OCI-LY1 (cell line): Measurements from ENCODE around the gene NR6A1.

Source experiments
- H2AFZ ChIP-seq: fragments of 200-600 bp; sonication (generic), shearing (Covaris generic); 2 replicates; pipeline ENCODE4 v1.6.0; 2014; ENCODE audit warnings: antibody characterized with exemption, mild to moderate bottlenecking, low read length
- H3F3A ChIP-seq: fragments of 200-600 bp; sonication (generic), shearing (Covaris generic); 2 replicates; pipeline ENCODE4 v1.6.0; 2014; ENCODE audit warnings: mild to moderate bottlenecking, antibody characterized with exemption, low read length, moderate library complexity; ENCODE audit not compliant: insufficient read depth
- H3K27ac ChIP-seq: fragments of 200-600 bp; sonication (generic); 2 replicates; pipeline ENCODE4 v1.5.1; 2014; ENCODE audit warnings: low read length, mixed run types, mild to moderate bottlenecking, low read depth; ENCODE audit not compliant: poor library complexity, severe bottlenecking
- H3K27me3 ChIP-seq: fragments of 200-600 bp; sonication (generic); 2 replicates; pipeline ENCODE4 v1.6.0; 2014; ENCODE audit warnings: antibody characterized with exemption, mild to moderate bottlenecking, low read length, moderate library complexity; ENCODE audit not compliant: insufficient read depth
- H3K36me3 ChIP-seq: fragments of 200-600 bp; sonication (generic); 2 replicates; pipeline ENCODE4 v1.6.1; 2014; ENCODE audit warnings: mild to moderate bottlenecking, antibody characterized with exemption, low read length, moderate library complexity, mixed read lengths; ENCODE audit not compliant: insufficient read depth
- H3K4me1 ChIP-seq: fragments of 200-600 bp; sonication (generic); 2 replicates; pipeline ENCODE4 v1.5.1; 2014; ENCODE audit warnings: mild to moderate bottlenecking, low read length, moderate library complexity; ENCODE audit not compliant: insufficient read depth, severe bottlenecking
- H3K4me2 ChIP-seq: fragments of 200-600 bp; sonication (generic), shearing (Covaris generic); 2 replicates; pipeline ENCODE4 v1.6.1; 2014; ENCODE audit warnings: low read length
- H3K4me3 ChIP-seq: fragments of 200-600 bp; sonication (generic); 2 replicates; pipeline ENCODE4 v1.5.1; 2014; ENCODE audit warnings: low read length, low read depth, mild to moderate bottlenecking, mixed read lengths; ENCODE audit not compliant: poor library complexity, severe bottlenecking
- H3K79me2 ChIP-seq: fragments of 200-600 bp; shearing (Covaris generic); 2 replicates; pipeline ENCODE4 v1.6.1; 2016; ENCODE audit warnings: mixed run types, low read length, mixed read lengths; ENCODE audit not compliant: insufficient read depth
- H3K9ac ChIP-seq: fragments of 200-600 bp; sonication (generic), shearing (Covaris generic); 2 replicates; pipeline ENCODE4 v1.6.1; 2014; ENCODE audit warnings: mild to moderate bottlenecking, low read length, mixed read lengths
- H3K9me2 ChIP-seq: fragments of 200-600 bp; sonication (generic), shearing (Covaris generic); 2 replicates; pipeline ENCODE4 v1.6.1; 2014; ENCODE audit warnings: low read depth, mild to moderate bottlenecking, low read length, mixed read lengths
- H3K9me3 ChIP-seq: fragments of 200-600 bp; shearing (Covaris generic); 2 replicates; pipeline ENCODE4 v1.6.1; 2014; ENCODE audit warnings: low read length, mixed read lengths
- H4K20me1 ChIP-seq: fragments of 200-600 bp; sonication (generic), shearing (Covaris generic); 2 replicates; pipeline ENCODE4 v1.6.0; 2016; ENCODE audit warnings: mild to moderate bottlenecking, low read length; ENCODE audit not compliant: insufficient read depth
- EZH2 ChIP-seq: fragments of 200-600 bp; sonication (generic), shearing (Covaris generic); IDR thresholded peaks from 2 replicates; pipeline ENCODE4 v1.8.0; 2017; ENCODE audit warnings: borderline replicate concordance, mixed run types, mild to moderate bottlenecking, antibody characterized with exemption, low read length, moderate library complexity, mixed read lengths
- TF ChIP-seq, protein P1 (sequence below): fragments of 200-600 bp; sonication (generic), shearing (Covaris generic); IDR thresholded peaks from 2 replicates; pipeline ENCODE4 v1.5.1; 2017; ENCODE audit warnings: mild to moderate bottlenecking, antibody characterized with exemption, low read length, moderate library complexity, mixed read lengths

The NR6A1 gene

DNA sequence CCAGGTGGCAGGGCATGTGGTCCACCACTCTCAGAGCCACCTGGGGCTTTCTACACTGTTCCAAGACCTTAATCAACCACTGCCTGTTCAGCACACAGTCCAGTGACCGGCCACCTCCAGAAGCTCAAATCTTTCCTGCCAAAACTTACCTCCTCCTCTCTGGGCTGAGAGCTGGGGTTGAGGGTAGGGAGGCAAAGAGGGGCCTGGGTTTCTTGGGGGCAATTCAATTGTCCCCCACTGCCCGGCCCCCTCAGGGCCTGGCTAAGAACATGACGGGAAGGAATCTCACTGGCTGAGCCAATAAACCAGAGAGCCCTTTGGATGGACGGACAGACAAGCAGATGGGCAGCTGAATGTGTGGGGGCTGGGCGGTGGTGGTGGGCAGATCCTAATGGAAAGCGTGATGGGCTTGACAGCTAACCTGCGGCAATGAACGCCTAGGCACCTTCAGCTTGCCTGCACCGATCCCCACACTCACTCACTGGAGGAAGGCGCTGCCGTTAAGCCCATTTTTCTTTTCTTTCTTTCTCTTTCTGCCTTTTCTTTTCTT, 269.3 kb downstream of the NR6A1 start:
- no peaks in the 10 kb centered on the region; the same call in 1 of the 2 replicates for H3K27me3 ChIP-seq
- H3K9me3 ChIP-seq, result no peaks in the 10 kb centered on the region
- no peaks in the 10 kb centered on the region for H3K4me1 ChIP-seq
- no peak overlapping the region for H3K27ac ChIP-seq
- no peak overlapping the region for H3K4me2 ChIP-seq
- no peak overlapping the region for H2AFZ ChIP-seq
- H3K4me3 ChIP-seq, result no peak overlapping the region
- H4K20me1 ChIP-seq, result no peaks in the 10 kb centered on the region
- H3K9me2 ChIP-seq, result no peaks in the 10 kb centered on the region
- no peaks in the 10 kb centered on the region for H3K36me3 ChIP-seq
- no peaks in the 10 kb centered on the region for H3F3A ChIP-seq
- H3K79me2 ChIP-seq, result no peaks in the 10 kb centered on the region
- no peak overlapping the region for H3K9ac ChIP-seq
- TF ChIP-seq, protein P1, sequence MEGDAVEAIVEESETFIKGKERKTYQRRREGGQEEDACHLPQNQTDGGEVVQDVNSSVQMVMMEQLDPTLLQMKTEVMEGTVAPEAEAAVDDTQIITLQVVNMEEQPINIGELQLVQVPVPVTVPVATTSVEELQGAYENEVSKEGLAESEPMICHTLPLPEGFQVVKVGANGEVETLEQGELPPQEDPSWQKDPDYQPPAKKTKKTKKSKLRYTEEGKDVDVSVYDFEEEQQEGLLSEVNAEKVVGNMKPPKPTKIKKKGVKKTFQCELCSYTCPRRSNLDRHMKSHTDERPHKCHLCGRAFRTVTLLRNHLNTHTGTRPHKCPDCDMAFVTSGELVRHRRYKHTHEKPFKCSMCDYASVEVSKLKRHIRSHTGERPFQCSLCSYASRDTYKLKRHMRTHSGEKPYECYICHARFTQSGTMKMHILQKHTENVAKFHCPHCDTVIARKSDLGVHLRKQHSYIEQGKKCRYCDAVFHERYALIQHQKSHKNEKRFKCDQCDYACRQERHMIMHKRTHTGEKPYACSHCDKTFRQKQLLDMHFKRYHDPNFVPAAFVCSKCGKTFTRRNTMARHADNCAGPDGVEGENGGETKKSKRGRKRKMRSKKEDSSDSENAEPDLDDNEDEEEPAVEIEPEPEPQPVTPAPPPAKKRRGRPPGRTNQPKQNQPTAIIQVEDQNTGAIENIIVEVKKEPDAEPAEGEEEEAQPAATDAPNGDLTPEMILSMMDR, result no peak
- TF ChIP-seq EZH2, result no peak

DNA sequence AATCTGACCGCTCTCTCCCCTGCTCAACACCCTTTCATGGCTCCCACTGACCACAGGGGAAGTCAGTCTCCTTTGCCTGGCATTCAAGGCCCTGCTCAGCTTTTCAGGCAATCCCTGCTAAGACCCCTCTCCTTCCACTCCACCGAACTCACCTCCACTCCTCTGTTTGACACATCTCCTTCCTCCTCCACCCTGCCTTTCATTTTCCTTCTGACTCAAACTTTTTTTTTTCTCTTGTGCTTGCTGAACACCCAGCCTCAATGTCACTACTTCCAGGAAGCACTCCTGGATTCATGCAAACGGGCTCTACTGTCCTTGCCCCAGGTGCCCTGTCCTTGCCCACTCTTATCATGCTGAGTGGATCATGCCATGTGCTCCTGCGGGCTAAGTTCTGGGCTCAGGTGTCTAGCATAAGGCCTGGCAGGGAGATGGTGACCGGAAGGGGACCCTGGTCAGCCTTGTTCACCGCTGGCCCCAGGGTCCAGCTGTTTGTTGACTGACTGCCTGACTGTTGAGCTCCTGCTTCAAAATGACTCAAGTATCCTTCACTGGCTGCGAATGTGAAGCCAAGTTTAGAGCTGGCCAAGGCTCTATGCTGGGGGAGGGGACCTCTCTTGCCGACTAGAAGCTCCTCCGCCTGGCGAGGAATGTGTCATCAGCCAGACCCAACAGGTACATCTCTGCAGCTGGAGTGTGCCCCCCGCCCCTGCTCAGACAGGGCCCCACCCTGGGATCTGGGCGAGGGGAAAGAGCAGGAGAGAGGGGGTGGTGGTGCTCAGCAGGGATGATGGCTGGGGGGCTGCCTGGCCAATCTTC, 270.1 kb downstream of the NR6A1 start:
- Histone ChIP-seq H3K9me3 (no peaks in the 10 kb centered on the region), H3K9ac (no peak overlapping the region), H3K27me3 (no peaks in the 10 kb centered on the region; the same call in 1 of the 2 replicates), H3K4me1 (no peaks in the 10 kb centered on the region), H3F3A (no peaks in the 10 kb centered on the region), H4K20me1 (no peaks in the 10 kb centered on the region), H3K4me2 (no peak overlapping the region), H3K4me3 (no peak overlapping the region), H3K36me3 (no peaks in the 10 kb centered on the region), H3K79me2 (no peaks in the 10 kb centered on the region), H3K27ac (no peak overlapping the region), H3K9me2 (no peaks in the 10 kb centered on the region), H2AFZ (no peak overlapping the region)
- no peak for TF ChIP-seq EZH2
- TF ChIP-seq, protein P1, result no peak

DNA sequence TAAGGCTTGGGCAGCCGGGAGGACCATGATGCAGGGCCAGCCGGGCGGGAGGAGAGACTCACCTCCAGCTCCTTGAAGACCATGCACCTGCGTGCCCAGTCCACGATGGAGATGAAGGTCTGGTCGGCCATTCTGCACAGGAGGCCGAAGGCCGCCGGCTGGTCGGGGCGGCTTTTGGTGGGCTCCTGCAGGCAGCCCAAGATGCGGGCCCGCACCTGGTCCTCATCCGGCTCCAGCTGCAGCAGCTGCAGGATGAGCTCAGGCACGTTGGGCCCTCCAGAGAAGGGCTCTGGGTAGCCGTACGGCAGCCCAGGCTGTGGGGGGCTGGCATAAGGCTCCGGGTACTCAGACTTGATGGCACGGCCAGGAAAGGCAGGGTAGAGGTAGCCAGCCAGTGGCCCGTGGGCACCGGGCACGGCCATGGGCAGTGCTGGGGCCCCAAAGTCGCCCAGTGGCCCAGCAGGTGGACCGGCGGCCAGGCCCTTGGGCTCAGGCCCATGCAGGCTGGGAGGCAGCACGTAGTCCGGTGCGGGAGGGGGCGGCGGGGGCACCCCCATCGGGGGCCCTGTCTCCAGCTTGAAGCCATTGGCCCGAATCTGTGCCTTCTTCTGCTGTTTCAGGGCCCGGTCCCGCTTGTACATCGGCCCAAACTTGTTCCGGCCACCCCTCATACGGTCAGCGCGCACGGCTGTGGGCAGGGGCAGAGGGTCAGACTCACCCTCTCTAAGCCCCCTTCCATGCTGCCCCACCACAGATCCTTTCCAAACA, 270.9 kb downstream of the NR6A1 start:
- Histone ChIP-seq H3K9ac (no peak overlapping the region), H3K4me2 (no peak overlapping the region), H3K36me3 (no peaks in the 10 kb centered on the region), H3K9me2 (no peaks in the 10 kb centered on the region), H3F3A (no peaks in the 10 kb centered on the region), H2AFZ (no peak overlapping the region), H4K20me1 (no peaks in the 10 kb centered on the region), H3K27ac (no peak overlapping the region), H3K9me3 (no peaks in the 10 kb centered on the region), H3K4me1 (no peaks in the 10 kb centered on the region), H3K27me3 (no peaks in the 10 kb centered on the region; the same call in 1 of the 2 replicates), H3K79me2 (no peaks in the 10 kb centered on the region), H3K4me3 (no peak overlapping the region)
- no peak for TF ChIP-seq EZH2
- TF ChIP-seq, protein P1, result no peak
